Measurements from ENCODE around the gene ELK1. TPM values are rescaled to one million over a fixed set of nuclear protein-coding genes. Genes with fewer than 3 reads are reported as not detected.
A peak's percentile ranks its signal among the peaks of the same experiment; 100 is the strongest.

Gene ELK1
- total and polyA plus RNA-seq, 2 of the 4 experiments (the other 2 are of a cell fraction), result 10.0 to 24.3 TPM

DNA sequence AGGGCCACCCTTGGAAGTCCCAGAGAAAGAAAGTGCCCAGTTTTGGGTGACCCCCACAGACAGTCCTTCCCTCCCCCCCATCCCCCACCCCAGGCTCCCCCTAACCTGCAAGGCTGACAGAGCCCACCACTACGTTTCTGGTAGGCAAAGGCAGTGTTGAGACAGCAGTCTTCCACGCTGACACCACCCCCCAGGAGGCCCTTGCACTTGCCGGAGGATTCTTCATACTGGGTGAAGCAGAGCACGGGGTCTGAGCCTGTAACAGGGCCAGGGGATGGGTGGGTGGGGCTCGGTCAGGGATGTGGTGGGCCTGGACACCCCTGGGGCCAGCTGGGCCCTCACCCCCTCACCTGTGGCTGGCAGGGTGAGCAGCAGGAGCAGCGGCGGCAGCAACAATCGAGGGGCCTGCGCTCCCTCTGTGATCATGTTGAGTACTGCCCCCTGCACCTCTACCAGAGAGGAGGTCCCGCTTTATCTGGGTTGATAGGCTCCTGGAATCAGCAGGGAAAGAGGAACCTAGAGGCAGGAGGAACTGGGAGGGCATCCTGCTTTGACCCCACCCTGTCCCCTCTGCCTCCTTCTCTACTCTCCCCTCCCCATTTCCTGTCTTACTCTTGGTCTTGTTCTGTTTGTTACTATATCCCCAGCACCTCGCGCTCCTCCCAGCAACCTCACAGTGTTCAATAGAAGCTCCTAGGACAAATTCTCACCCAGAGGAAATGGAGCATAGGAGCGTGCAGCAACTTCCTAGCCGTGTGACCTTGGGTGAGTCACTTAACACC, 20.8 kb downstream of the ELK1 start, which contains the start of gene CFP:
Gene CFP, minus strand, starts transcription at position 512 of the 782 bp plus-strand sequence. Its CDS starts 86 bp downstream, at position 426.
- no TSS peak for BruUV-seq (replicated peaks)
- Histone ChIP-seq H3K56ac (ENCODE audit: extremely low read depth, insufficient read depth, low read length) (no peak within 1 kb of the TSS), H2BK15ac (ENCODE audit: low read depth, low read length) (no peak within 1 kb of the TSS), H3K4me3 (ENCODE audit: insufficient read depth, low read depth, low read length) (no peak within 1 kb of the TSS), H3K9ac (ENCODE audit: low read depth, low read length) (no peak within 1 kb of the TSS), H4K20me1 (ENCODE audit: insufficient read depth, low read length) (no peaks in the 10 kb centered on the region; the same call in 1 of the 2 replicates), H2AK9ac (replicated peaks; ENCODE audit: low read depth, low read length, poor library complexity) (peak within 1 kb of the TSS; percentile 55), H3K4me2 (ENCODE audit: low read depth, low read length) (no peak within 1 kb of the TSS), H2BK120ac (ENCODE audit: low read depth, low read length) (no peak within 1 kb of the TSS), H3K14ac (replicated peaks; ENCODE audit: low read depth, low read length) (no peak within 1 kb of the TSS), H3K18ac (ENCODE audit: low read depth, low read length) (no peak within 1 kb of the TSS), H3K9me3 (ENCODE audit: control insufficient read depth, insufficient read depth, low read length) (no peaks in the 10 kb centered on the region), H3K4me1 (ENCODE audit: control insufficient read depth, insufficient read depth, low read length) (no peaks in the 10 kb centered on the region), H2BK20ac (ENCODE audit: low read depth, low read length) (no peak within 1 kb of the TSS), H3K9me1 (ENCODE audit: insufficient read depth, low read length) (no peaks in the 10 kb centered on the region), H3K4ac (ENCODE audit: low read depth, low read length) (no peak within 1 kb of the TSS), H3K27ac (ENCODE audit: insufficient read depth, low read length) (no peak within 1 kb of the TSS), H3K23ac (ENCODE audit: low read depth, low read length) (no peak within 1 kb of the TSS), H4K5ac (ENCODE audit: low read depth, low read length) (no peak within 1 kb of the TSS), H2BK5ac (ENCODE audit: low read depth, low read length, poor library complexity, severe bottlenecking) (no peak within 1 kb of the TSS), H4K8ac (ENCODE audit: low read depth in 2 of 2, low read length in 2 of 2) (no peak within 1 kb of the TSS), H3K79me1 (ENCODE audit: low read depth in 1 of 2, low read length in 2 of 2) (no peaks in the 10 kb centered on the region), H4K91ac (ENCODE audit: insufficient read depth, low read depth, low read length) (no peak within 1 kb of the TSS), H3K27me3 (ENCODE audit: control insufficient read depth, insufficient read depth, low read length) (no peaks in the 10 kb centered on the region; the same call in 1 of the 2 replicates), H2AFZ (replicated peaks; ENCODE audit: low read length, poor library complexity) (no peak within 1 kb of the TSS), H3K36me3 (ENCODE audit: control insufficient read depth, insufficient read depth, low read length) (peaks cover 4% of the 10 kb centered on the region; the same call in 1 of the 2 replicates), H2AK5ac (ENCODE audit: low read depth, low read length) (no peak within 1 kb of the TSS)
- WGBS, 2 experiments (ENCODE audit: extremely low coverage in 2 of 2, insufficient read length in 1 of 2), result no CpG with 5 or more reads among the region's 14 CpGs
- ATAC-seq (ENCODE audit: low read depth) (no peak), DNase-seq (no peak)
- in situ Hi-C loops (cut with MboI; ENCODE audit: low sequenced_read_pairs) (loop anchor here (25.0 kb wide), 1 partner anchor 417 kb away; the partner anchor contains the start of gene CDK16), intact Hi-C loops (cut with micrococcal nuclease) (no loop called here), dilution Hi-C loops (cut with HindIII; ENCODE audit: low sequenced_read_pairs, unreplicated experiment) (no loop called here)
- POLR2A ChIA-PET (ENCODE audit: unreplicated experiment), result interaction anchor here (0.9 kb wide), 1 partner anchor 11 kb away, joined by 3 read pairs; no protein-coding TSS in a partner anchor
- CTCF ChIA-PET, result interaction anchor here (0.6 kb wide), 1 partner anchor 12 kb away, joined by 3 read pairs; no protein-coding TSS in a partner anchor
- no peak for TF ChIP-seq RAD21 (IDR thresholded peaks at IDR 0.05; ENCODE audit: low read length)
- no peak for TF ChIP-seq MAFK (IDR thresholded peaks at IDR 0.05; ENCODE audit: low read depth, low read length)
- TF ChIP-seq RCOR1 (IDR thresholded peaks at IDR 0.05; ENCODE audit: insufficient replicate concordance, low read length), result no peak
- TF ChIP-seq, protein P1, sequence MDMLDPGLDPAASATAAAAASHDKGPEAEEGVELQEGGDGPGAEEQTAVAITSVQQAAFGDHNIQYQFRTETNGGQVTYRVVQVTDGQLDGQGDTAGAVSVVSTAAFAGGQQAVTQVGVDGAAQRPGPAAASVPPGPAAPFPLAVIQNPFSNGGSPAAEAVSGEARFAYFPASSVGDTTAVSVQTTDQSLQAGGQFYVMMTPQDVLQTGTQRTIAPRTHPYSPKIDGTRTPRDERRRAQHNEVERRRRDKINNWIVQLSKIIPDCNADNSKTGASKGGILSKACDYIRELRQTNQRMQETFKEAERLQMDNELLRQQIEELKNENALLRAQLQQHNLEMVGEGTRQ (IDR thresholded peaks at IDR 0.05; ENCODE audit: low read depth, low read length), result no peak
- TF ChIP-seq BHLHE40 (IDR thresholded peaks at IDR 0.05; ENCODE audit: low read depth, low read length), result no peak
- no peak for TF ChIP-seq CEBPB (IDR thresholded peaks at IDR 0.05; ENCODE audit: low read depth, low read length)
- TF ChIP-seq ELK1 (IDR thresholded peaks at IDR 0.05; ENCODE audit: borderline replicate concordance, low read depth, low read length), result no peak
- no peak for TF ChIP-seq MXI1 (IDR thresholded peaks at IDR 0.05; ENCODE audit: borderline replicate concordance, low read depth, low read length)
- TF ChIP-seq FOS (IDR thresholded peaks at IDR 0.05; ENCODE audit: low read depth, low read length), result no peak
- TF ChIP-seq, protein P2, sequence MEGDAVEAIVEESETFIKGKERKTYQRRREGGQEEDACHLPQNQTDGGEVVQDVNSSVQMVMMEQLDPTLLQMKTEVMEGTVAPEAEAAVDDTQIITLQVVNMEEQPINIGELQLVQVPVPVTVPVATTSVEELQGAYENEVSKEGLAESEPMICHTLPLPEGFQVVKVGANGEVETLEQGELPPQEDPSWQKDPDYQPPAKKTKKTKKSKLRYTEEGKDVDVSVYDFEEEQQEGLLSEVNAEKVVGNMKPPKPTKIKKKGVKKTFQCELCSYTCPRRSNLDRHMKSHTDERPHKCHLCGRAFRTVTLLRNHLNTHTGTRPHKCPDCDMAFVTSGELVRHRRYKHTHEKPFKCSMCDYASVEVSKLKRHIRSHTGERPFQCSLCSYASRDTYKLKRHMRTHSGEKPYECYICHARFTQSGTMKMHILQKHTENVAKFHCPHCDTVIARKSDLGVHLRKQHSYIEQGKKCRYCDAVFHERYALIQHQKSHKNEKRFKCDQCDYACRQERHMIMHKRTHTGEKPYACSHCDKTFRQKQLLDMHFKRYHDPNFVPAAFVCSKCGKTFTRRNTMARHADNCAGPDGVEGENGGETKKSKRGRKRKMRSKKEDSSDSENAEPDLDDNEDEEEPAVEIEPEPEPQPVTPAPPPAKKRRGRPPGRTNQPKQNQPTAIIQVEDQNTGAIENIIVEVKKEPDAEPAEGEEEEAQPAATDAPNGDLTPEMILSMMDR (conservative IDR thresholded peaks at IDR 0.05; ENCODE audit: low read depth, low read length), result no peak
- TF ChIP-seq SMC3 (IDR thresholded peaks at IDR 0.05; ENCODE audit: low read depth, low read length), result no peak
- TF ChIP-seq RFX5 (IDR thresholded peaks at IDR 0.05; ENCODE audit: low read depth, low read length), result no peak
- no peak for TF ChIP-seq CHD1 (IDR thresholded peaks at IDR 0.05; ENCODE audit: low read depth, low read length)
- no peak for TF ChIP-seq MAZ (IDR thresholded peaks at IDR 0.05; ENCODE audit: borderline replicate concordance, low read depth, low read length)

All from IMR-90 (cell line).